ENCODE data around the gene ACCS.

Gene ACCS

GRCh38 chr11:44133335-44133946, 67.4 kb downstream of the ACCS start:
- no peak for TF ChIP-seq HDGF (IDR thresholded peaks at IDR 0.05; ENCODE audit: borderline replicate concordance)
- no peak for TF ChIP-seq BHLHE40 (IDR thresholded peaks at IDR 0.05; ENCODE audit: borderline replicate concordance)
- TF ChIP-seq L3MBTL2 (conservative IDR thresholded peaks at IDR 0.05): no peak
- no peak for TF ChIP-seq LEF1 (IDR thresholded peaks at IDR 0.05; ENCODE audit: borderline replicate concordance)
- no peak for TF ChIP-seq ARNT (IDR thresholded peaks at IDR 0.05)
- TF ChIP-seq CTBP1 (IDR thresholded peaks at IDR 0.05; ENCODE audit: borderline replicate concordance): no peak
- TF ChIP-seq FOXA1 (IDR thresholded peaks at IDR 0.05): no peak
- TF ChIP-seq FOXK2 (IDR thresholded peaks at IDR 0.05): no peak
- no peak for TF ChIP-seq ZNF384 (IDR thresholded peaks at IDR 0.05)
- no peak for TF ChIP-seq PKNOX1 (IDR thresholded peaks at IDR 0.05)
- TF ChIP-seq ELF4 (IDR thresholded peaks at IDR 0.05): no peak
- TF ChIP-seq NFRKB (IDR thresholded peaks at IDR 0.05): no peak
- TF ChIP-seq SP1 (IDR thresholded peaks at IDR 0.05): no peak
- TF ChIP-seq TARDBP (IDR thresholded peaks at IDR 0.05): no peak
- TF ChIP-seq FOXM1 (IDR thresholded peaks at IDR 0.05; ENCODE audit: borderline replicate concordance): no peak
- TF ChIP-seq SUZ12 (IDR thresholded peaks at IDR 0.05): no peak
- ChIA-PET CTCF (interaction anchor here (0.7 to 1.4 kb wide), 11 partner anchors 10 to 404 kb away, joined by 3 to 9 read pairs (median 3); no protein-coding TSS in a partner anchor), POLR2A (no interaction called here)

More at GRCh38 chr11:44133335-44133946, 67.4 kb downstream of the ACCS start:
- peak; percentile 51 for DNase-seq (ENCODE audit: extremely low spot score)
